Measurements from ENCODE around the gene CCDC63. TPM values are rescaled to one million over a fixed set of nuclear protein-coding genes. Genes with fewer than 3 reads are reported as not detected.

CCDC63 gene
- polyA plus RNA-seq, 1 of the 3 experiments (the other 2 are of a cell fraction): not detected

DNA sequence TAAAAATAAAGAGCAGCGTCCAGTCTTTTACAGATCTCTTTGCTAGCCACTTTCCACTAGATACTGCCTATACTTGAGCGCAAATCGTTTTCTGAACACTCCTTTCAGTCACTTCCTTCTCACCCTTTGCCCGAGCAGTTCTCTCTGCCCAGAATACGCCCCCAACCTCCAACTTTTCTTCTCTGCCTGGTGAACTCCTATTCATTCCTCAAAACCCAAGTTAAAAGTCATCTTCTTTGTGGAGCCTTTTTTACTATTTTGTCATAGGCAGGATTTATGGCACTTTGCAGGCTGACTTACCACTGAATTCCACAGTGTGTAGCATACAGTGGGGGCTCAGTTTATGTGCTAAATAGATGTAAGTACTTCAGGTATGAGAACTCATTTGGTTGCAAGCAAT is 4.0 kb downstream of the CCDC63 start (continued):
- TF ChIP-seq TEAD4 (IDR thresholded peaks at IDR 0.05; ENCODE audit: borderline replicate concordance, insufficient read depth): no peak

DNA sequence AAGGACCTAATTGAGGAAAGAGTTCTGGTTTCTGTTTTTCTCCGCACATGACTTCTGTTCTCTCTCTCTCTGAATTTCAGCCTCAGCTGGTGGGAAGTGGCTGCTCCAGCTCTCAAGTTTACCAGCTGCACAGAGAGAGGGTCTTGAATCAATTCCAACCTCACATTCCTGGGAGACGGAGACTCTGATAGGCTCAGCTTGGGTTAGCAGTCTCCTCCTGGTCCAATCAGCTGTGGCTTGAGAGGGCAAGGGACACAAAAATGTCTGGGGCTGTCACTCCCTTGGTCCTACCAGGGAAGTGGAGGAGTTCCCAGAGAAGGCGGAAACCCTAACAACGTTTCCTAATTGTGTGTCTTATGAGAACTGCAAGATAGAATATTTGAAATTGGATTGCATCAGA is 7.0 kb downstream of the CCDC63 start:
- Histone ChIP-seq H3K9ac (no peak overlapping the region), H3K4me2 (no peak overlapping the region), H3K79me2 (ENCODE audit: insufficient read depth) (no peaks in the 10 kb centered on the region), H3K4me1 (ENCODE audit: control insufficient read depth in 1 of 2, insufficient read depth in 2 of 2, low read depth in 1 of 2, low read length in 1 of 2) (no peaks in the 10 kb centered on the region), H3K9me2 (no peaks in the 10 kb centered on the region), H2AFZ (ENCODE audit: low read depth) (no peak overlapping the region), H3K27ac (ENCODE audit: low read depth in 2 of 2, low read length in 1 of 2) (no peak overlapping the region), H3K9me3 (no peaks in the 10 kb centered on the region), H3F3A (replicated peaks; ENCODE audit: insufficient read depth) (no peaks in the 10 kb centered on the region), H4K20me1 (ENCODE audit: insufficient read depth) (no peaks in the 10 kb centered on the region), H3K36me3 (replicated peaks in 1 of 2; ENCODE audit: control insufficient read depth in 1 of 2, insufficient read depth in 2 of 2, low read length in 1 of 2) (no peaks in the 10 kb centered on the region), H3K4me3 (ENCODE audit: low read depth in 2 of 2, low read length in 1 of 2) (no peak overlapping the region), H3K27me3 (ENCODE audit: insufficient read depth) (no peaks in the 10 kb centered on the region)
- TF ChIP-seq FOXJ3 (CRISPR knock-in tag; IDR thresholded peaks at IDR 0.05) (no peak), SMC3 (IDR thresholded peaks at IDR 0.05; ENCODE audit: low read depth, low read length) (no peak), TCF12 (IDR thresholded peaks at IDR 0.05) (no peak), JUND (IDR thresholded peaks at IDR 0.05) (no peak), ELF1 (IDR thresholded peaks at IDR 0.05) (no peak), NRF1 (IDR thresholded peaks at IDR 0.05; ENCODE audit: low read depth, low read length) (no peak), GATA2 (CRISPR knock-in tag; IDR thresholded peaks at IDR 0.05) (no peak), NFIC (IDR thresholded peaks at IDR 0.05; ENCODE audit: borderline replicate concordance) (no peak), EZH2phosphoT487 (IDR thresholded peaks at IDR 0.05; ENCODE audit: borderline replicate concordance, low read depth) (no peak), POLR2AphosphoS5 (IDR thresholded peaks at IDR 0.05; ENCODE audit: low read depth, low read length) (no peak), MEF2A (IDR thresholded peaks at IDR 0.05; ENCODE audit: borderline replicate concordance, low read depth) (no peak), FOSL2 (IDR thresholded peaks at IDR 0.05; ENCODE audit: borderline replicate concordance, low read depth) (no peak), RFX5 (IDR thresholded peaks at IDR 0.05; ENCODE audit: low read length) (no peak), MXI1 (IDR thresholded peaks at IDR 0.05; ENCODE audit: low read depth, low read length) (no peak), EP300 (IDR thresholded peaks at IDR 0.05; ENCODE audit: borderline replicate concordance in 1 of 2, low read depth in 1 of 2, low read length in 1 of 2) (no peak), YY1 (IDR thresholded peaks at IDR 0.05; ENCODE audit: low read depth) (no peak), FOXM1 (IDR thresholded peaks at IDR 0.05; ENCODE audit: low read depth) (no peak), SIN3A (IDR thresholded peaks at IDR 0.05; ENCODE audit: borderline replicate concordance, low read depth, low read length) (no peak)
- TF ChIP-seq, protein P1, sequence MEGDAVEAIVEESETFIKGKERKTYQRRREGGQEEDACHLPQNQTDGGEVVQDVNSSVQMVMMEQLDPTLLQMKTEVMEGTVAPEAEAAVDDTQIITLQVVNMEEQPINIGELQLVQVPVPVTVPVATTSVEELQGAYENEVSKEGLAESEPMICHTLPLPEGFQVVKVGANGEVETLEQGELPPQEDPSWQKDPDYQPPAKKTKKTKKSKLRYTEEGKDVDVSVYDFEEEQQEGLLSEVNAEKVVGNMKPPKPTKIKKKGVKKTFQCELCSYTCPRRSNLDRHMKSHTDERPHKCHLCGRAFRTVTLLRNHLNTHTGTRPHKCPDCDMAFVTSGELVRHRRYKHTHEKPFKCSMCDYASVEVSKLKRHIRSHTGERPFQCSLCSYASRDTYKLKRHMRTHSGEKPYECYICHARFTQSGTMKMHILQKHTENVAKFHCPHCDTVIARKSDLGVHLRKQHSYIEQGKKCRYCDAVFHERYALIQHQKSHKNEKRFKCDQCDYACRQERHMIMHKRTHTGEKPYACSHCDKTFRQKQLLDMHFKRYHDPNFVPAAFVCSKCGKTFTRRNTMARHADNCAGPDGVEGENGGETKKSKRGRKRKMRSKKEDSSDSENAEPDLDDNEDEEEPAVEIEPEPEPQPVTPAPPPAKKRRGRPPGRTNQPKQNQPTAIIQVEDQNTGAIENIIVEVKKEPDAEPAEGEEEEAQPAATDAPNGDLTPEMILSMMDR (IDR thresholded peaks at IDR 0.05): no peak
- TF ChIP-seq, protein P2, sequence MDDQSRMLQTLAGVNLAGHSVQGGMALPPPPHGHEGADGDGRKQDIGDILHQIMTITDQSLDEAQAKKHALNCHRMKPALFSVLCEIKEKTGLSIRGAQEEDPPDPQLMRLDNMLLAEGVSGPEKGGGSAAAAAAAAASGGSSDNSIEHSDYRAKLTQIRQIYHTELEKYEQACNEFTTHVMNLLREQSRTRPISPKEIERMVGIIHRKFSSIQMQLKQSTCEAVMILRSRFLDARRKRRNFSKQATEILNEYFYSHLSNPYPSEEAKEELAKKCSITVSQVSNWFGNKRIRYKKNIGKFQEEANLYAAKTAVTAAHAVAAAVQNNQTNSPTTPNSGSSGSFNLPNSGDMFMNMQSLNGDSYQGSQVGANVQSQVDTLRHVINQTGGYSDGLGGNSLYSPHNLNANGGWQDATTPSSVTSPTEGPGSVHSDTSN (IDR thresholded peaks at IDR 0.05): no peak
- no peak for DNase-seq
- POLR2A ChIA-PET: no interaction called here
- WGBS (ENCODE audit: low lambda C conversion rate): 92% methylated on average over 4 of the region's 4 CpGs
- CTCF ChIA-PET: interaction anchor here (1.4 to 3.7 kb wide), 2 partner anchors 16 to 34 kb away, joined by 4 to 11 read pairs; no protein-coding TSS in a partner anchor

Data from SK-N-SH (cell line).